Measurements from ENCODE around the gene GPR22. TPM values are rescaled to one million over a fixed set of nuclear protein-coding genes. Genes with fewer than 3 reads are reported as not detected.

Gene GPR22
- total RNA-seq, 1 experiment from 2014 or later, result not detected

GRCh38 chr7:107467972-107468371, 1.9 kb upstream of the GPR22 start:
- in situ Hi-C loops (cut with HindIII; ENCODE audit: low pct_unique_long_range_greater_than_20kb, low sequenced_read_pairs), result loop anchor here (10.0 kb wide), 2 partner anchors 103 to 407 kb away; no protein-coding TSS in a partner anchor
- DNase-seq (ENCODE audit: low read depth, low spot score), result no peak

GRCh38 chr7:107468824-107469223, 1.0 kb upstream of the GPR22 start:
- no peak for DNase-seq (ENCODE audit: low read depth, low spot score)
- in situ Hi-C loops (cut with HindIII; ENCODE audit: low pct_unique_long_range_greater_than_20kb, low sequenced_read_pairs), result loop anchor here (10.0 kb wide), 2 partner anchors 104 to 406 kb away; no protein-coding TSS in a partner anchor

- in situ Hi-C loops (cut with HindIII; ENCODE audit: low pct_unique_long_range_greater_than_20kb, low sequenced_read_pairs), result no loop called here
- peak; percentile 15 for DNase-seq (ENCODE audit: low read depth, low spot score)
Measured at GRCh38 chr7:107471292-107472070, 1.6 kb downstream of the GPR22 start.

- in situ Hi-C loops (cut with HindIII; ENCODE audit: low pct_unique_long_range_greater_than_20kb, low sequenced_read_pairs), result no loop called here
- no peak for DNase-seq (ENCODE audit: low read depth, low spot score)
Measured at GRCh38 chr7:107472116-107472515, 2.3 kb downstream of the GPR22 start.

- no peak for DNase-seq (ENCODE audit: low read depth, low spot score)
- in situ Hi-C loops (cut with HindIII; ENCODE audit: low pct_unique_long_range_greater_than_20kb, low sequenced_read_pairs), result no loop called here
Measured at GRCh38 chr7:107474104-107474521, 4.3 kb downstream of the GPR22 start.

- in situ Hi-C loops (cut with HindIII; ENCODE audit: low pct_unique_long_range_greater_than_20kb, low sequenced_read_pairs), result no loop called here
- no peak for DNase-seq (ENCODE audit: low read depth, low spot score)
Measured at GRCh38 chr7:107479303-107479702, 9.4 kb downstream of the GPR22 start.

- in situ Hi-C loops (cut with HindIII; ENCODE audit: low pct_unique_long_range_greater_than_20kb, low sequenced_read_pairs), result no loop called here
- no peak for DNase-seq (ENCODE audit: low read depth, low spot score)
Measured at GRCh38 chr7:107480932-107481331, 11.1 kb downstream of the GPR22 start.

- in situ Hi-C loops (cut with HindIII; ENCODE audit: low pct_unique_long_range_greater_than_20kb, low sequenced_read_pairs), result no loop called here
- no peak for DNase-seq (ENCODE audit: low read depth, low spot score)
Measured at GRCh38 chr7:107482571-107482970, 12.7 kb downstream of the GPR22 start.

GRCh38 chr7:107486041-107486440, 16.2 kb downstream of the GPR22 start:
- in situ Hi-C loops (cut with HindIII; ENCODE audit: low pct_unique_long_range_greater_than_20kb, low sequenced_read_pairs), result no loop called here
- DNase-seq (ENCODE audit: low read depth, low spot score), result no peak

GRCh38 chr7:107492875-107493274, 23.0 kb downstream of the GPR22 start:
- in situ Hi-C loops (cut with HindIII; ENCODE audit: low pct_unique_long_range_greater_than_20kb, low sequenced_read_pairs), result no loop called here
- DNase-seq (ENCODE audit: low read depth, low spot score), result no peak

- in situ Hi-C loops (cut with HindIII; ENCODE audit: low pct_unique_long_range_greater_than_20kb, low sequenced_read_pairs), result no loop called here
- DNase-seq (ENCODE audit: low read depth, low spot score), result no peak
Measured at GRCh38 chr7:107494315-107494751, 24.5 kb downstream of the GPR22 start.

- in situ Hi-C loops (cut with HindIII; ENCODE audit: low pct_unique_long_range_greater_than_20kb, low sequenced_read_pairs), result no loop called here
- no peak for DNase-seq (ENCODE audit: low read depth, low spot score)
Measured at GRCh38 chr7:107494884-107495283, 25.0 kb downstream of the GPR22 start.

GRCh38 chr7:107495516-107495915, 25.7 kb downstream of the GPR22 start:
- no peak for DNase-seq (ENCODE audit: low read depth, low spot score)
- in situ Hi-C loops (cut with HindIII; ENCODE audit: low pct_unique_long_range_greater_than_20kb, low sequenced_read_pairs), result no loop called here

GRCh38 chr7:107499731-107500130, 29.9 kb downstream of the GPR22 start:
- in situ Hi-C loops (cut with HindIII; ENCODE audit: low pct_unique_long_range_greater_than_20kb, low sequenced_read_pairs), result no loop called here
- no peak for DNase-seq (ENCODE audit: low read depth, low spot score)

- DNase-seq (ENCODE audit: low read depth, low spot score), result peak; percentile 85
- in situ Hi-C loops (cut with HindIII; ENCODE audit: low pct_unique_long_range_greater_than_20kb, low sequenced_read_pairs), result no loop called here
Measured at GRCh38 chr7:107501593-107501992, 31.7 kb downstream of the GPR22 start.

- in situ Hi-C loops (cut with HindIII; ENCODE audit: low pct_unique_long_range_greater_than_20kb, low sequenced_read_pairs), result no loop called here
- no peak for DNase-seq (ENCODE audit: low read depth, low spot score)
Measured at GRCh38 chr7:107502154-107502553, 32.3 kb downstream of the GPR22 start.

GRCh38 chr7:107502797-107503196, 32.9 kb downstream of the GPR22 start:
- in situ Hi-C loops (cut with HindIII; ENCODE audit: low pct_unique_long_range_greater_than_20kb, low sequenced_read_pairs), result no loop called here
- DNase-seq (ENCODE audit: low read depth, low spot score), result no peak

- in situ Hi-C loops (cut with HindIII; ENCODE audit: low pct_unique_long_range_greater_than_20kb, low sequenced_read_pairs), result no loop called here
- DNase-seq (ENCODE audit: low read depth, low spot score), result no peak
Measured at GRCh38 chr7:107503687-107504086, 33.8 kb downstream of the GPR22 start.

GRCh38 chr7:107505362-107505761, 35.5 kb downstream of the GPR22 start:
- in situ Hi-C loops (cut with HindIII; ENCODE audit: low pct_unique_long_range_greater_than_20kb, low sequenced_read_pairs), result no loop called here
- DNase-seq (ENCODE audit: low read depth, low spot score), result no peak

Data from SK-MEL-5 (cell line).